H1 (cell line): ENCODE measurements around the gene PDXP. TPM values are rescaled to one million over a fixed set of nuclear protein-coding genes. Genes with fewer than 3 reads are reported as not detected.

ENCODE experiments used
- CTCF ChIA-PET: fragments of 300-600 bp; sonication (Branson Sonifier 250); formaldehyde crosslinking; loops from one replicate; lab custom pipeline; 2021; ENCODE audit not compliant: partially characterized antibody; lab: Charles Lee
- POLR2A ChIA-PET: fragments of 300-600 bp; sonication (Branson Sonifier 250); formaldehyde crosslinking; loops from one replicate; lab custom pipeline; 2021; ENCODE audit warnings: inconsistent platforms; ENCODE audit not compliant: partially characterized antibody; lab: Charles Lee
- DNase-seq, 2 experiments: peaks; one replicate each; pipeline versions ENCODE4 v3.0.0 to v3.0.0-alpha.2; 2010 to 2022; ENCODE audit warnings: low spot score in 2 of 2, low read depth in 1 of 2, mixed read lengths in 1 of 2
- FAIRE-seq: peaks from 2 replicates; lab custom pipeline; 2011; peaks lifted over from hg19 to GRCh38; lab: Jason Lieb, UNC
- H2AFZ ChIP-seq: 2 replicates; pipeline ENCODE4 v1.8.1; 2012; ENCODE audit warnings: low read length, inconsistent platforms
- H2AK5ac ChIP-seq: 2 replicates; pipeline ENCODE4 v1.6.1; 2013; ENCODE audit warnings: low read depth, low read length
- H2BK120ac ChIP-seq: replicated peaks from 2 replicates; pipeline ENCODE3; 2013; ENCODE audit warnings: low read depth, low read length, inconsistent platforms
- H2BK12ac ChIP-seq: 2 replicates; pipeline ENCODE4 v1.6.1; 2013; ENCODE audit warnings: low read depth, low read length
- H2BK15ac ChIP-seq: 2 replicates; pipeline ENCODE4 v1.6.1; 2013; ENCODE audit warnings: low read length
- H2BK20ac ChIP-seq: 2 replicates; pipeline ENCODE4 v1.6.1; 2013; ENCODE audit warnings: low read length
- H2BK5ac ChIP-seq: 2 replicates; pipeline ENCODE4 v1.6.1; 2013; ENCODE audit warnings: low read depth, low read length
- H3K14ac ChIP-seq: 2 replicates; pipeline ENCODE4 v1.6.1; 2013; ENCODE audit warnings: inconsistent platforms; ENCODE audit not compliant: insufficient read length
- H3K18ac ChIP-seq: 2 replicates; pipeline ENCODE4 v1.6.1; 2013; ENCODE audit warnings: low read length; ENCODE audit errors: extremely low read depth
- H3K23ac ChIP-seq: 2 replicates; pipeline ENCODE4 v1.6.1; 2013; ENCODE audit warnings: inconsistent platforms; ENCODE audit not compliant: insufficient read length
- H3K23me2 ChIP-seq: 2 replicates; pipeline ENCODE4 v1.6.1; 2013; ENCODE audit warnings: low read depth, low read length
- H3K27ac ChIP-seq: 2 replicates; pipeline ENCODE4 v1.6.1; 2011; ENCODE audit warnings: low read depth, low read length, inconsistent platforms
- H3K27me3 ChIP-seq, 4 experiments: replicated peaks in 1 of 4; 1 replicate in 1 of 4; 2 replicates in 3 of 4; pipeline versions ENCODE4 v1.6.1 to v1.8.1; 2011 to 2013; ENCODE audit warnings: low read length in 3 of 4, mild to moderate bottlenecking in 3 of 4, inconsistent platforms in 2 of 4, mixed read lengths in 2 of 4, moderate library complexity in 1 of 4; ENCODE audit not compliant: control insufficient read depth in 3 of 4, insufficient read depth in 3 of 4; ENCODE audit errors: extremely low read depth in 1 of 4
- H3K36me3 ChIP-seq, 4 experiments: 2 replicates each; pipeline versions ENCODE4 v1.6.1 to v1.8.1; 2011 to 2013; ENCODE audit warnings: mild to moderate bottlenecking in 4 of 4, low read length in 3 of 4, moderate library complexity in 2 of 4, control low read depth in 1 of 4, inconsistent platforms in 1 of 4; ENCODE audit not compliant: insufficient read depth in 4 of 4, control insufficient read depth in 2 of 4
- H3K4ac ChIP-seq: replicated peaks from 2 replicates; pipeline ENCODE3; 2013; ENCODE audit warnings: low read length, low read depth, mixed read lengths, inconsistent platforms; ENCODE audit not compliant: insufficient read length
- H3K4me1 ChIP-seq, 4 experiments: replicated peaks in 1 of 4; 1 replicate in 1 of 4; 2 replicates in 3 of 4; pipeline versions ENCODE4 v1.6.1 to v1.8.1; 2011 to 2013; ENCODE audit warnings: low read length in 3 of 4, inconsistent platforms in 2 of 4, mixed read lengths in 1 of 4; ENCODE audit not compliant: insufficient read depth in 4 of 4, control insufficient read depth in 3 of 4
- H3K4me2 ChIP-seq, 2 experiments: 2 replicates each; pipeline versions ENCODE4 v1.6.1 to v1.8.1; 2011 to 2013; ENCODE audit warnings: low read depth in 2 of 2, low read length in 2 of 2, control low read depth in 1 of 2, inconsistent platforms in 1 of 2, mild to moderate bottlenecking in 1 of 2; ENCODE audit not compliant: insufficient read depth in 1 of 2
- H3K4me3 ChIP-seq, 4 experiments: fragments of 200-600, 300-600 bp in 1 of 4; sonication (generic), shearing (Covaris generic), sonication (Bioruptor Twin) in 1 of 4; 2 replicates each; pipeline versions ENCODE4 v1.5.1 to v1.8.1; 2011 to 2016; ENCODE audit warnings: low read length in 4 of 4, low read depth in 3 of 4, control low read depth in 2 of 4, inconsistent platforms in 2 of 4, mild to moderate bottlenecking in 2 of 4, mixed read lengths in 1 of 4, moderate library complexity in 1 of 4; ENCODE audit not compliant: insufficient read depth in 2 of 4; ENCODE audit errors: extremely low read depth in 1 of 4
- H3K56ac ChIP-seq: replicated peaks from 2 replicates; pipeline ENCODE3; 2013; ENCODE audit warnings: low read depth, mild to moderate bottlenecking, mixed read lengths, low read length, inconsistent platforms; ENCODE audit not compliant: insufficient read length
- H3K79me1 ChIP-seq: 2 replicates; pipeline ENCODE4 v1.6.1; 2013; ENCODE audit warnings: low read depth, low read length, control low read depth
- H3K79me2 ChIP-seq, 2 experiments: 2 replicates each; pipeline versions ENCODE4 v1.6.1 to v1.8.1; 2012 to 2013; ENCODE audit warnings: low read length in 2 of 2, mild to moderate bottlenecking in 2 of 2, inconsistent platforms in 1 of 2; ENCODE audit not compliant: insufficient read depth in 2 of 2, control insufficient read depth in 1 of 2
- H3K9ac ChIP-seq, 4 experiments: replicated peaks in 1 of 4; 1 replicate in 1 of 4; 2 replicates in 3 of 4; pipeline versions ENCODE4 v1.6.1 to v1.8.1; 2011 to 2013; ENCODE audit warnings: low read depth in 3 of 4, low read length in 3 of 4, control low read depth in 2 of 4, mild to moderate bottlenecking in 2 of 4, moderate library complexity in 2 of 4, inconsistent platforms in 1 of 4; ENCODE audit errors: extremely low read depth in 1 of 4
- H3K9me3 ChIP-seq, 2 experiments: 2 replicates each; pipeline versions ENCODE4 v1.6.1 to v1.8.1; 2012 to 2013; ENCODE audit warnings: mild to moderate bottlenecking in 2 of 2, moderate library complexity in 2 of 2, control low read depth in 1 of 2, inconsistent platforms in 1 of 2, low read depth in 1 of 2, low read length in 1 of 2, mixed read lengths in 1 of 2; ENCODE audit not compliant: insufficient read depth in 2 of 2
- H4K20me1 ChIP-seq, 2 experiments: replicated peaks in 1 of 2; 2 replicates each; pipeline versions ENCODE3 to v1.8.1; 2011 to 2013; ENCODE audit warnings: inconsistent platforms in 2 of 2, low read length in 2 of 2, mild to moderate bottlenecking in 1 of 2; ENCODE audit not compliant: insufficient read depth in 2 of 2, control insufficient read depth in 1 of 2
- H4K5ac ChIP-seq: 2 replicates; pipeline ENCODE4 v1.6.1; 2013; ENCODE audit warnings: low read length, low read depth, mixed read lengths, inconsistent platforms; ENCODE audit not compliant: insufficient read length
- H4K8ac ChIP-seq: 2 replicates; pipeline ENCODE4 v1.8.0; 2013; ENCODE audit warnings: mild to moderate bottlenecking, moderate library complexity, low read length, inconsistent platforms; ENCODE audit not compliant: insufficient read depth; ENCODE audit errors: extremely low read depth
- H4K91ac ChIP-seq: replicated peaks from 2 replicates; pipeline ENCODE3; 2013; ENCODE audit warnings: low read length, mixed read lengths, inconsistent platforms; ENCODE audit not compliant: insufficient read length
- CHD2 ChIP-seq: IDR thresholded peaks from 2 replicates; pipeline ENCODE4 v1.6.1; 2012; ENCODE audit warnings: low read length, improper control_type of control experiment
- JUN ChIP-seq: IDR thresholded peaks from 2 replicates; pipeline ENCODE4 v1.6.1; 2011; ENCODE audit warnings: low read depth, mild to moderate bottlenecking, improper control_type of control experiment, low read length
- RBBP5 ChIP-seq: IDR thresholded peaks from 2 replicates; pipeline ENCODE4 v1.7.1; 2012; ENCODE audit warnings: low read depth, mild to moderate bottlenecking, inconsistent platforms, low read length, moderate library complexity, borderline replicate concordance
- SAP30 ChIP-seq: fragments of 300-600 bp; sonication (generic); IDR thresholded peaks from 2 replicates; pipeline ENCODE4 v1.7.1; 2012; ENCODE audit warnings: low read length, moderate library complexity, mild to moderate bottlenecking, inconsistent platforms; ENCODE audit not compliant: insufficient read depth, insufficient replicate concordance
- WGBS, 2 experiments: shearing (Covaris generic) in 1 of 2; methylation state at CpG; one replicate each; pipeline versions ENCODE4 v1.1.6 to v1.1.7; 2013 to 2015; ENCODE audit warnings: low lambda C conversion rate in 2 of 2, mixed read lengths in 2 of 2, inconsistent platforms in 1 of 2, low coverage in 1 of 2, missing lambda C conversion rate in 1 of 2; ENCODE audit not compliant: insufficient replicate concordance in 2 of 2, insufficient coverage in 1 of 2, insufficient read length in 1 of 2; ENCODE audit errors: extremely low coverage in 1 of 2, missing lambda C conversion rate in 1 of 2; 5-methylcytosine and 5-hydroxymethylcytosine counted together
- polyA plus RNA-seq, 7 experiments: library from polyadenylated mRNA; depleted of rRNA in 3 of 7; stranded (reverse) in 5 of 7; unstranded in 2 of 7; fragments of >200 nt in 5 of 7; fragments of 200-250 nt in 2 of 7; gene quantifications; 1 replicate in 5 of 7; 2 replicates in 1 of 7; 4 replicates in 1 of 7; pipeline versions ENCODE4 v1.2.1 to v1.2.3, GENCODE V29; 2011 to 2013; ENCODE audit warnings: missing spikeins in 2 of 7, mixed read lengths in 2 of 7
- total RNA-seq: library from RNA; stranded (reverse); fragmentation: NEBNext Ultra II Directional; extraction: Animal tissue kit (Norgen Biotek cat#: 25700); gene quantifications from 2 replicates; pipeline ENCODE4 v1.2.1, GENCODE V29; 2021
- TF ChIP-seq, protein P1 (sequence below): IDR thresholded peaks from 2 replicates; pipeline ENCODE4 v1.6.1; 2011; ENCODE audit warnings: low read length, improper control_type of control experiment
- TF ChIP-seq, protein P2 (sequence below), 3 experiments: IDR thresholded peaks; 1 replicate in 2 of 3; 2 replicates in 1 of 3; pipeline versions ENCODE4 v1.5.1 to v1.6.1; 2011; ENCODE audit warnings: low read length in 3 of 3, mild to moderate bottlenecking in 3 of 3, inconsistent platforms in 2 of 3, low read depth in 1 of 3, moderate library complexity in 1 of 3; ENCODE audit not compliant: insufficient read depth in 1 of 3; ENCODE audit errors: control extremely low read depth in 1 of 3

The PDXP gene
- total and polyA plus RNA-seq, 2 of the 8 experiments (the other 6 are each of a cell fraction or from before 2014, with no cell fraction given): 36.6 to 67.7 TPM

DNA sequence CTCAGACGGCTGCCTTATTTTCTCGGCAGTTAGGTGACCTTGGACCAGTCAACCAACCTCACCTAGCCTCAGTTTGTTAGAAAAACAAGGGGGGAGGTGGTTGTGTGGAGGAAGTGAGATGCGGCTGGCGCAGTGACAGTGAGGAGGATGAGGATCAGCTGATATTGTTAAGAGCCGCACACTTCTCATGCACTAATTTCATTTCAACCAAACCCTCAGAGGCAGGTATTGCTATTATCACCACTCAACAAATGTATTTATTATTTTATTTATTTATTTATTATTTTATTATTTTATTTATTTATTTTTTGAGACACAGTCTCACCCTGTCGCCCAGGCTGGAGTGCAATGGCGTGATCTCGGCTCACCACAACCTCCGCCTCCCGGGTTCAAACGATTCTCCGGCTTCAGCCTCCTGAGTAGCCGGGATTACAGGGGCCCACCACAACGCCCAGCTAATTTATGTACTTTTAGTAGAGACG, 19.0 kb downstream of the PDXP start:
- H3K9ac ChIP-seq: no peak overlapping the region; a peak in 1 of 7 replicates
- H3K23ac ChIP-seq: no peak overlapping the region
- peak overlapping the region; percentile 63 to 78 for H3K4me2 ChIP-seq
- peaks cover 2% of the 10 kb centered on the region; the same call in 1 of the 2 replicates for H3K23me2 ChIP-seq
- H2BK5ac ChIP-seq: no peak overlapping the region
- H3K56ac ChIP-seq: no peak overlapping the region
- no peaks in the 10 kb centered on the region for H3K79me1 ChIP-seq
- peaks cover 0 to 19% (median 13%) of the 10 kb centered on the region in 4 experiments; a peak in 6 of 7 replicates for H3K4me1 ChIP-seq
- no peak for DNase-seq
- no peak overlapping the region for H3K4ac ChIP-seq
- no peaks in the 10 kb centered on the region for H3K9me3 ChIP-seq
- POLR2A ChIA-PET: interaction anchor here (1.3 to 1.8 kb wide), 3 partner anchors 47 to 128 kb away, joined by 3 to 8 read pairs (median 3); partner anchors contain the start of gene GGA1
- H3K27me3 ChIP-seq: peaks cover 0 to 2% (median 0%) of the 10 kb centered on the region in 4 experiments; a peak in 1 of 7 replicates
- H4K91ac ChIP-seq: no peak overlapping the region
- no peak overlapping the region for H2BK15ac ChIP-seq
- H2BK12ac ChIP-seq: no peak overlapping the region
- H3K27ac ChIP-seq: no peak overlapping the region
- no peak overlapping the region for H2BK20ac ChIP-seq
- peaks cover 0 to 2% of the 10 kb centered on the region in 2 experiments for H4K20me1 ChIP-seq
- no peak overlapping the region for H2BK120ac ChIP-seq
- H2AK5ac ChIP-seq: no peak overlapping the region
- no peaks in the 10 kb centered on the region for H3K79me2 ChIP-seq
- 76% methylated on average over 15 of the region's 15 CpGs; no CpG with 5 or more reads in 1 of the 2 experiments for WGBS, 2 experiments
- no peak overlapping the region for H4K8ac ChIP-seq
- H3K4me3 ChIP-seq: peak overlapping the region; percentile 26 to 63 (median 33); a peak in 6 of 8 replicates
- no peak overlapping the region for H4K5ac ChIP-seq
- no peaks in the 10 kb centered on the region for H3K36me3 ChIP-seq
- H3K18ac ChIP-seq: no peak overlapping the region; the same call in 1 of the 2 replicates
- 0 out of 2 replicates have a peak overlapping the region, but pooled peaks have one; percentile 63 for H2AFZ ChIP-seq
- H3K14ac ChIP-seq: no peak overlapping the region
- CTCF ChIA-PET: interaction anchor here (0.7 to 16.3 kb wide), 4 partner anchors 16 to 71 kb away, joined by 3 to 261 read pairs (median 4); partner anchors contain the start of genes PDXP and SH3BP1
- no peak for TF ChIP-seq CHD2
- TF ChIP-seq, protein P1, sequence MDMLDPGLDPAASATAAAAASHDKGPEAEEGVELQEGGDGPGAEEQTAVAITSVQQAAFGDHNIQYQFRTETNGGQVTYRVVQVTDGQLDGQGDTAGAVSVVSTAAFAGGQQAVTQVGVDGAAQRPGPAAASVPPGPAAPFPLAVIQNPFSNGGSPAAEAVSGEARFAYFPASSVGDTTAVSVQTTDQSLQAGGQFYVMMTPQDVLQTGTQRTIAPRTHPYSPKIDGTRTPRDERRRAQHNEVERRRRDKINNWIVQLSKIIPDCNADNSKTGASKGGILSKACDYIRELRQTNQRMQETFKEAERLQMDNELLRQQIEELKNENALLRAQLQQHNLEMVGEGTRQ: no peak
- no peak for TF ChIP-seq RBBP5
- TF ChIP-seq SAP30: no peak
- no peak for TF ChIP-seq JUN
- TF ChIP-seq, protein P2, sequence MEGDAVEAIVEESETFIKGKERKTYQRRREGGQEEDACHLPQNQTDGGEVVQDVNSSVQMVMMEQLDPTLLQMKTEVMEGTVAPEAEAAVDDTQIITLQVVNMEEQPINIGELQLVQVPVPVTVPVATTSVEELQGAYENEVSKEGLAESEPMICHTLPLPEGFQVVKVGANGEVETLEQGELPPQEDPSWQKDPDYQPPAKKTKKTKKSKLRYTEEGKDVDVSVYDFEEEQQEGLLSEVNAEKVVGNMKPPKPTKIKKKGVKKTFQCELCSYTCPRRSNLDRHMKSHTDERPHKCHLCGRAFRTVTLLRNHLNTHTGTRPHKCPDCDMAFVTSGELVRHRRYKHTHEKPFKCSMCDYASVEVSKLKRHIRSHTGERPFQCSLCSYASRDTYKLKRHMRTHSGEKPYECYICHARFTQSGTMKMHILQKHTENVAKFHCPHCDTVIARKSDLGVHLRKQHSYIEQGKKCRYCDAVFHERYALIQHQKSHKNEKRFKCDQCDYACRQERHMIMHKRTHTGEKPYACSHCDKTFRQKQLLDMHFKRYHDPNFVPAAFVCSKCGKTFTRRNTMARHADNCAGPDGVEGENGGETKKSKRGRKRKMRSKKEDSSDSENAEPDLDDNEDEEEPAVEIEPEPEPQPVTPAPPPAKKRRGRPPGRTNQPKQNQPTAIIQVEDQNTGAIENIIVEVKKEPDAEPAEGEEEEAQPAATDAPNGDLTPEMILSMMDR (IDR thresholded peaks at IDR 0.05; ENCODE audit: control extremely low read depth in 1 of 3, insufficient read depth in 1 of 3, low read depth in 1 of 3, low read length in 3 of 3): no peak
- no peak for FAIRE-seq
